ENCODE measurements around the gene USP32. TPM values are rescaled to one million over a fixed set of nuclear protein-coding genes. Genes with fewer than 3 reads are reported as not detected.

Gene USP32
- total RNA-seq, 1 experiment from 2014 or later: 73.5 TPM

DNA sequence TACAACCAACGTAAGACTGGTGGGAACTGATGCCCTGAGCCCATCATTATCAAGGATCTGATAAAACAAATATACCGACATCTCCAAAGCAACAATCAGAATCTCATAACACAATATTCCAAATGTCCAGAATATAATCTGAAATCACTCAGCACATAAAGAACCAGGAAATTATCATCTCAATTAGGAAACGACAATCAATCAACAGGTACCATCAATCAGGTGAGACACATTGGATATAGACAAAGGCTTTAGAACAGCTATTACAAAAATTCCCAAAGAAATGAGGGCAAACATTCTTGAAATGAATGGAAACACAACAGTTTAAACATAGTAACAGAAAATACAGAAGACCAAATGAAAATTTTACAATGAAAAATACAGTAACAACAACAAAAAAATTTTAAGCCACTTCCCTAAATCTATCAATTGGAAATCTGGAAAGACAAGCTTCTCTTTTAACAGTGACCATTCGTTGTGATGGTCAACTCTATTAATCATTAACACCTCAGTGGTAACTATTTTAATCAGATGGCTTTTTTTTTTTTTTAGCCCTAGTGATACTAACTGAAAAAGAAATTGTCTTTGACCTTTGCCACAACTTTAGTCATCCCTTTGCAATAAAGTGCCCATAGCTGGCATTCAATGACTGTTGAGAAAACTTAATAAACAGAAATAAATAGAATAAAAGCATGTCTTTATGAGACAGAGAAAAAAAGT lies 70.4 kb downstream of the USP32 start:
- Histone ChIP-seq H3K23me2 (ENCODE audit: insufficient read length, low read depth, low read length, poor library complexity, severe bottlenecking) (no peaks in the 10 kb centered on the region), H3K56ac (ENCODE audit: insufficient read length, low read depth, low read length) (no peak overlapping the region), H4K20me1 (ENCODE audit: control insufficient read depth, insufficient read depth, insufficient read length) (no peaks in the 10 kb centered on the region), H3T11ph (ENCODE audit: low read length) (no peak overlapping the region), H2BK12ac (ENCODE audit: insufficient read length, low read depth, low read length) (no peak overlapping the region), H3K27ac (ENCODE audit: insufficient read length, low read depth, low read length) (no peak overlapping the region), H3K14ac (ENCODE audit: insufficient read depth, low read length) (no peak overlapping the region), H2BK5ac (ENCODE audit: insufficient read length, low read length) (no peak overlapping the region), H3K27me3 (ENCODE audit: insufficient read depth, low read length) (no peaks in the 10 kb centered on the region), H3K79me1 (ENCODE audit: insufficient read depth, low read depth, low read length, poor library complexity, severe bottlenecking) (peaks cover 11% of the 10 kb centered on the region), H2AK5ac (ENCODE audit: insufficient read length, low read length) (no peak overlapping the region), H2AFZ (ENCODE audit: low read length) (no peak overlapping the region), H3K9ac (ENCODE audit: extremely low read depth, insufficient read length, low read length) (no peak overlapping the region), H2BK15ac (ENCODE audit: low read depth, low read length) (no peak overlapping the region), H2BK20ac (ENCODE audit: low read depth, low read length, poor library complexity, severe bottlenecking) (no peak overlapping the region), H3K4me2 (ENCODE audit: insufficient read depth, insufficient read length, low read length) (no peak overlapping the region), H4K8ac (replicated peaks; ENCODE audit: insufficient read length, low read depth, low read length) (no peak overlapping the region), H3K4ac (ENCODE audit: low read depth, low read length) (no peak overlapping the region), H4K91ac (ENCODE audit: insufficient read length, low read depth, low read length) (no peak overlapping the region), H3K9me3 (ENCODE audit: control insufficient read depth, low read depth, low read length) (no peaks in the 10 kb centered on the region), H4K5ac (ENCODE audit: insufficient read length, low read depth, low read length) (no peak overlapping the region), H3K4me1 (ENCODE audit: insufficient read depth, low read length) (peaks cover 5% of the 10 kb centered on the region; the same call in 1 of the 2 replicates), H3K23ac (ENCODE audit: insufficient read length, low read depth, low read length) (no peak overlapping the region), H3K79me2 (ENCODE audit: insufficient read depth, low read length) (peaks cover 16% of the 10 kb centered on the region), H3K18ac (ENCODE audit: insufficient read length, low read depth, low read length) (no peak overlapping the region), H2BK120ac (ENCODE audit: low read depth, low read length, poor library complexity, severe bottlenecking) (no peak overlapping the region)
- H3K27me3 Mint-ChIP-seq (ENCODE audit: low read depth): no peaks in the 10 kb centered on the region
- H3K4me3 Mint-ChIP-seq: no peak overlapping the region
- DNase-seq: no peak
- H3K9me3 Mint-ChIP-seq: no peaks in the 10 kb centered on the region
- peaks cover 12 to 18% of the 10 kb centered on the region in 2 experiments for H3K4me1 Mint-ChIP-seq
- H3K27ac Mint-ChIP-seq: peak overlapping the region in 1 of 3 experiments; percentile 3; a peak in 1 of 7 replicates
- WGBS (ENCODE audit: extremely low coverage, insufficient read length, low lambda C conversion rate): no CpG with 5 or more reads among the region's 4 CpGs
- H3K36me3 Mint-ChIP-seq (ENCODE audit: insufficient read depth in 1 of 3, low read depth in 3 of 3): no peaks in the 10 kb centered on the region; a peak in 1 of 7 replicates
- no peak for TF ChIP-seq CTCF (conservative IDR thresholded peaks at IDR 0.05)
